Left cardiac atrium (tissue), 4 donors: ENCODE measurements around the gene MRPS34. TPM values are rescaled to one million over a fixed set of nuclear protein-coding genes. Genes with fewer than 3 reads are reported as not detected.
A peak's percentile ranks its signal among the peaks of the same experiment; 100 is the strongest.

Experiments
- ATAC-seq, 2 donors: fragments of 200-7000 bp; cut with Tn5 transposase; one replicate each; pipeline ENCODE4 v1.9.1; 2020; ENCODE audit warnings: mild to moderate bottlenecking in 2 of 2, moderate library complexity in 2 of 2
- DNase-seq: peaks from one replicate; pipeline ENCODE4 v3.0.0-alpha.2; 2020
- intact Hi-C, 2 donors: fragments of 100-400 bp; cut with DNase I; formaldehyde crosslinking; loops; one replicate each; pipeline versions ENCODE4 v1.14.1 to v1.15.1; 2022 to 2023
- total RNA-seq, 2 donors: library from RNA; stranded (reverse); fragmentation: NEBNext Ultra II Directional; extraction: Animal tissue kit (Norgen Biotek cat#: 25700); gene quantifications; one replicate each; pipeline ENCODE4 v1.2.1, GENCODE V29; 2021
- donor health status: DM: no; HTN: yes; CAD: no.
- donor health status: DM: no; HTN: yes; CAD: no; lungs with severe emphysema.
- donor health status: DM: yes; HTN: yes; CAD: no.
- donor health status: Dilated cardiomyopathy.

MRPS34 gene
- total RNA-seq, 2 donors from 2014 or later = 57.0 to 69.2 TPM

DNA sequence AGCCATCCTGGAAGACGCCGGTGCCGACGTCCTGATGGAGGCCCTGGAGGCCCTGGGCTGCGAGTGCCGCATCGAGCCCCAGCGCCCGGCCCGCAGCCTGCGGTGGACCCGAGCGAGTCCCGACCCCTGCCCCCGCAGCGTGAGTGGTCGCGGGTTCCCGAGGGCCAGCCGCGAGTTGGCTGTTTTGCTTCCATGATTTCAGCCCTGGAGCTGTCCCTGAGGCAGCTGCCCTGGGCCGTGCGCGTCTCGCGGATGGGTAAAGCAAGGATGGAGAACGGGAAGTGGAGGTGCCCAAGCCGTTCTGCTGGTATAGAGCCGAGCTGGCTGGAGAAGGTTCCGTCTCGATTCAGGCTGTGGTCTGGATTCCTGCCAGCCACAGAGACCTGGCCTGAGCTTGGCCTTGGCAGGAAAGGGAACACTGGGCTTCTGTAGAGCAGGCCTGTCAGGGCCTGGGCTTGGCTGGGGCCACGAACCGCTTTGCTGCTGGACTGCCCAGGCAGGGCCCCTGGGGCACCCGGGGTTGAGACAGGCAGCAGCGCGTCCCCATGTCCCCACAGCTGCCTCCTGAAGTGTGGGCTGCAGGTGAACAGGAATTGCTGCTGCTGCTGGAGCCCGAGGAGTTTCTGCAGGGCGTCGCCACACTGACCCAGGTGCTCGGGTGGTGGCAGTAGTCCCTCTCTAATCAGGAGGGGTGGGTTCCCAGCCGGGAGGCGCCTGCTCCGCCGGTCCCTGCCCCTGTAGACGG, 941 bp upstream of the MRPS34 start:
- ATAC-seq (peak in 1 of 2 donors; percentile 1), DNase-seq (no peak)
- intact Hi-C loops = no loop called here

DNA sequence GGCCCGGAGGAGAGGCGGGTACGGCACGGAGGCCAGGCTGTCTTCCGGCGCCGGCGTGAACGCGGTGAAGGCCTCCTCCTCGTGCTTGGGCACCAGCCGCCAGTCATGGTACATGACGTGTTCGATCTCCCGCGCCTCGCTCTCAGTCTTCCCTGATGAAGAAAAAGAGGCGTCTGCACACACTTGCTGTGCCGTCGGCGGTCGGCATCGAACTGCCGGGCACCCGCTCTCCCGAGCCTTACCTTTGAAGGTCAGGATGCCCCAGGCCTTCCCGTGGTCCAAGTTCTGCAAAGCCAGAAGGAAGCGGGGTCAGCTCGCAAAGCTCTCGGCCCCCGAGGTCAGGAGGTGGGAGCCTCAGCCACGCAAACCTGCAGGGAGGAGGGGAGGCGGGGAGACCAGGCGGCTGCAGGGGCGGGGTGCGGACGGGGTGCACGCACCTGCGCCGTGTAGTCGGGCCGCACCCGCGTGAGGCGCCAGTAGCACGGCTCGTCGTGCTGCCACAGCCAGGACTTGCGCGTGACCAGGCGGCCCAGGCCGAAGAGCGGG, 499 bp downstream of the MRPS34 start, which contains the start of gene EME2:
Gene EME2, plus strand, starts transcription at position 449 of the 546 bp plus-strand sequence. CDS start 418 bp downstream, outside the sequence.
- ATAC-seq (no peak), DNase-seq (no peak)
- intact Hi-C loops = no loop called here

- intact Hi-C loops = no loop called here
- DNase-seq = no peak
- ATAC-seq = no peak
Observed at GRCh38 chr16:1771864-1772361, 1.0 kb downstream of the MRPS34 start.

DNA sequence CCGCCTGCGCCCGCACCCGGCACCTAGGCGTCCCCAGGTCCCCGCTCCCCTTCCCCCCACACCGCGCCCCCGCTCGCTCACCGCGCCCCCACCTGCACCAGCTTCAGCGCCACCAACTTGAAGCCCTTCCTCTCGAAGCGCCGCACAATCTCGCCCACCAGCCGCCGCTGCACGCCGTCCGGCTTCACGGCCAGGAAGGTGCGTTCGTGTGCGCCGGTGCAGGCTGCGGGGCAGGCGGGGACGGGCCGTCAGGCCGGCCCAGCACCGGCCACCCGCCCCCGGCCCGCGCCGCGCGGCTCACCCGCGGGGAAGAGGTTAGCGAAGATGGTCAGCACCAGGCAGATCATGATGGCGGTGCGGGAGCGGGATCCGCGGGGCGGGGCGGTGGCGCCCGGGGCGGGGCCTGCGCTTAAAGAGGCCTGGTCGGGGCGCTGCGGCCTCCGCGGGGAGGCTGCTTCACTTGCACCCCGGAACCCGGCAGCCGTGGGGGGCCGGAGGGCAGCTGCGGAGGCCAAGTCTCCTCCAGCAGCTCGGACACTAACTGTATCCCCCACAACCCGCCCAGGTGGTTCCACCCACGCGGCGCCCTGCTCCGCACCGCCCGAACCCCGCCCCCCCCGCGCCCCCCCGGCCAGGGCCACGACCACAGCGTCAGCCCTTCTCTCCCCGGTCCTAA, 1.6 kb downstream of the MRPS34 start, which contains the start of gene NME3:
Gene NME3, minus strand, starts transcription at position 356 of the 676 bp plus-strand sequence. Its CDS starts 9 bp downstream, at position 347.
- ATAC-seq = peak; percentile 53 to 68
- intact Hi-C loops = no loop called here
- DNase-seq = peak; percentile 82

DNA sequence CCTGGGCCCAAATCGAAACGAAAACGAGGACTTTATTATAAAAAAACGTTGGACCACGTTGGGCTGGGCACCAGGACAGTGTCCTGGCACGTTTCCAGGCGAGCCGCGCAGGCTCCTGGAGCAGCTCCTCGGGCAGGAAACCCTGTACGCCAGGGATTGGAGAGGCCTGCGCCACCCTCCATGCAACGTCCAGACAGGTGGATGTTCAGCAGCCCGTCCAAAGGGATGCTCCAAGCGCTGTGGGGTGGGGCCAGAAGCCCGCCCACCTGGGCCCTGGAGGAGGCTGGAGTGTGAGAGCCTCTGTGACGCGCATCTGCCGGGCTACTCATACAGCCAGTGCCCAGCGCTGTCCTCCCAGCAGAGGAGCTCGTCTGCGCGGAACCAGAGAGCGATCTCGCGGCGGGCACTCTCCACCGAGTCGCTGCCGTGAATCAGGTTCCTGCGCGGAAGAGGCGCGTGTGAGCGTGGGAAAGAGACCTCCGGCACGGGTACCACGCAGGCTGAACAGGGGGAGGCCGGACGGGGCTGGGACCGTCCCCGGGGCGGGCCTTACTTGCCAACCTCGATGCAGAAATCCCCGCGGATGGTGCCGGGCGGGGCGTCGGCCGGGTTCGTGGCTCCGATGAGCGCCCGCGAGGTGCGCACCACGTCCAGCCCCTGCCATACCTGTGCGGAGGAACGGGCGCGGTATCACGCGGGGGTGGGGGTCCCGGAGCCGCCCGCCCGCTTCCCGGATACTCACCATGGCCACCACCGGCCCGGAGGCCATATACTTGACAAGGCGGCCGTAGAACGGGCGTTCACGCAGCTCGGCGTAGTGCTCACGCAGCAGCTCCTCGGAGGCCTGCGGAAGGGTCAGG, 2.4 kb downstream of the MRPS34 start:
- peak; percentile 10 to 21 for ATAC-seq
- peak; percentile 84 for DNase-seq
- intact Hi-C loops = no loop called here

GRCh38 chr16:1769402-1770300, 3.3 kb downstream of the MRPS34 start:
- intact Hi-C loops = no loop called here
- DNase-seq (no peak), ATAC-seq (no peak)

- ATAC-seq (no peak), DNase-seq (no peak)
- intact Hi-C loops = no loop called here
Observed at GRCh38 chr16:1768767-1769401, 4.0 kb downstream of the MRPS34 start.

DNA sequence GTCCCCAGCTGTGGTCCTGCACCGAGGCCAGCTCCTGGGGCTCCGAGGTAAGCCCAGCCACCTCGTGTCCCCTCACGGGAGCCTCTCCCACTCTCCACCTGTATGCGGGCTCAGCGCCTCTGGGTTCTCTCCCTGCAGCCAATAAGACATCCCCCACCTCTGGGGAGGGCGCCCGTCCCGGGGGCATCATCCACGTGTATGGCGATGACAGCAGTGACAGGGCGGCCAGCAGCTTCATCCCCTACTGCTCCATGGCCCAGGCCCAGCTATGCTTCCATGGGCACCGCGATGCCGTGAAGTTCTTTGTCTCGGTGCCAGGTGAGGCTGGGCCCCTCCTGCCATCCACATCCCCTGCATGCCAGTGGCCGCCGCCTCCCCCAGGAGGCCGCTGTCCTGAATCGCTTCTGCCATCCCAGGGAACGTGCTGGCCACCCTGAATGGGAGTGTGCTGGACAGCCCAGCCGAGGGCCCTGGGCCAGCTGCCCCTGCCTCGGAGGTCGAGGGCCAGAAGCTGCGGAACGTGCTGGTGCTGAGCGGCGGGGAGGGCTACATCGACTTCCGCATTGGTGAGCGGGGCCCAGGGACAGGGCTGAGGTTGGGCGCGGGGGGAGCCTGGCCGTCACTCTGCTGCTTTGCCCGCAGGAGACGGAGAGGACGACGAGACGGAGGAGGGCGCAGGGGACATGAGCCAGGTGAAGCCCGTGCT, 4.7 kb downstream of the MRPS34 start:
- ATAC-seq = no peak
- no peak for DNase-seq
- intact Hi-C loops = no loop called here

DNA sequence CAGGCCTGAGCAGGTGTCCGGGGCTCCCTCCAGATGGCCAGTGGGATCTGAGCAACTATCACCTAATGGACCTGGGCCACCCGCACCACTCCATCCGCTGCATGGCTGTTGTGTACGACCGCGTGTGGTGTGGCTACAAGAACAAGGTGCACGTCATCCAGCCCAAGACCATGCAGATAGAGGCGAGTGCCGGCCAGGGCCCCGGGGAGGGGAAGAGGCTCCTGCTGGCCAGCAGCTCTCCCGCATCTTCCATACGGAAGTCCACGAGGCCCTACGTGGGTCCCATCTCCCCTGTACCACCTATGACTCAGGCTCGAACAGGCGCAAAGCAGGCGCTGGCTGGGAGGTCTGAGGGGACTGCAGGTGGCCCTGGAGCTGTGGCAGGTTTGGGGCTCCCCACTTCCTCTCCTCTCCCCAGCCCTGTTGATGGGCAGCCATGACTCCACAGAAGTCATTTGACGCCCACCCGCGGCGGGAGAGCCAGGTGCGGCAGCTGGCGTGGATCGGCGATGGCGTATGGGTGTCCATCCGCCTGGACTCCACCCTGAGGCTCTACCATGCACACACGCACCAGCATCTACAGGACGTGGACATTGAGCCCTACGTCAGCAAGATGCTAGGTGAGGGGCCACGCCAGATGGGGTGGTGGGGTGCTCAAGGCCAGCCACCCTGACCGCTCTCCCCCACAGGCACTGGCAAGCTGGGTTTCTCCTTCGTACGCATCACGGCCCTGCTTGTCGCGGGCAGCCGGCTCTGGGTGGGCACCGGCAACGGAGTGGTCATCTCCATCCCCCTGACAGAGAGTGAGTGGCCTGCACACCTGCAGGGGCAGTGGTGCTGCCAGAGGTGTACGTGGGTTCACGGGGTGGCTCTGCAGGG, 5.6 kb downstream of the MRPS34 start:
- ATAC-seq = no peak
- intact Hi-C loops = no loop called here

GRCh38 chr16:1766701-1767100, 6.2 kb downstream of the MRPS34 start:
- DNase-seq (no peak), ATAC-seq (no peak)
- intact Hi-C loops = no loop called here

More for the DNA sequence above, 5.6 kb downstream of the MRPS34 start:
- no peak for DNase-seq

- ATAC-seq (no peak), DNase-seq (no peak)
- intact Hi-C loops = no loop called here
Observed at GRCh38 chr16:1766231-1766630, 6.7 kb downstream of the MRPS34 start.

GRCh38 chr16:1765826-1766225, 7.1 kb downstream of the MRPS34 start:
- ATAC-seq (no peak), DNase-seq (no peak)
- intact Hi-C loops = no loop called here

DNA sequence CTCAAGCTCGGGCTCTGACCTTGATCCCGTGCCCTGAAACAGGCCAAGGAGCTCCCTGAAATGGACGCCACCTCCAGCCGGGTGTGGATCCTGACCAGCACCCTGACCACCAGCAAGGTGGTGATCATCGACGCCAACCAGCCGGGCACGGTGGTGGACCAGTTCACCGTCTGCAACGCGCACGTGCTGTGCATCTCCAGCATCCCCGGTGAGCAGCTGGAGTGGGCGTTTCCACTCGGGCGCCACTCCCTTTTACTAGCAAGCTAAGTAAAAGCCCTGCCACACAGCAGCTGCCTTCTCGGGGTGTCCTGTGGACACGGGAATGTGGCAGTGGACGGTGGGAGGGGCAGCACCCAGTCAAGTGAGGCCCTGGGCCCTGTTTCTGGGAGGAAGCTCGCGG, 8.0 kb downstream of the MRPS34 start:
- intact Hi-C loops = no loop called here
- DNase-seq = no peak
- no peak for ATAC-seq

- ATAC-seq (peak; percentile 2 to 32), DNase-seq (no peak)
- intact Hi-C loops = no loop called here
Observed at GRCh38 chr16:1763521-1764511, 9.1 kb downstream of the MRPS34 start.
